Endodermal cell (in vitro differentiated cells): ENCODE data around the gene TRIM72. TPM values are rescaled to one million over a fixed set of nuclear protein-coding genes. Genes with fewer than 3 reads are reported as not detected.

Experiments used
- DNase-seq: peaks from one replicate; pipeline ENCODE4 v3.0.0-alpha.2; 2017
- H3K27ac ChIP-seq: 2 replicates; pipeline ENCODE4 v1.5.1; 2013; ENCODE audit warnings: mild to moderate bottlenecking, low read depth, low read length, moderate library complexity
- H3K27me3 ChIP-seq: 2 replicates; pipeline ENCODE4 v1.6.1; 2013; ENCODE audit warnings: mild to moderate bottlenecking, low read length, moderate library complexity; ENCODE audit not compliant: insufficient read depth, control insufficient read depth, poor library complexity, severe bottlenecking
- H3K36me3 ChIP-seq: 2 replicates; pipeline ENCODE4 v1.7.0; 2013; ENCODE audit warnings: mild to moderate bottlenecking, low read length, moderate library complexity; ENCODE audit not compliant: control insufficient read depth, insufficient read depth
- H3K4me1 ChIP-seq: one replicate; pipeline ENCODE4 v1.7.0; 2013; ENCODE audit warnings: low read length; ENCODE audit not compliant: control insufficient read depth, insufficient read depth
- H3K4me3 ChIP-seq: 2 replicates; pipeline ENCODE4 v1.5.1; 2013; ENCODE audit warnings: mild to moderate bottlenecking, low read length, moderate library complexity
- H3K9ac ChIP-seq: 2 replicates; pipeline ENCODE4 v1.6.1; 2013; ENCODE audit warnings: mild to moderate bottlenecking, low read length, moderate library complexity; ENCODE audit not compliant: poor library complexity, severe bottlenecking; ENCODE audit errors: extremely low read depth
- H3K9me3 ChIP-seq: 2 replicates; pipeline ENCODE4 v1.6.1; 2013; ENCODE audit warnings: mild to moderate bottlenecking, low read length, moderate library complexity; ENCODE audit not compliant: control insufficient read depth
- H3K27ac Mint-ChIP-seq: 2 replicates; pipeline ENCODE4 v1.8.0; 2020; ENCODE audit warnings: mixed read lengths
- H3K27me3 Mint-ChIP-seq: 2 replicates; pipeline ENCODE4 v1.8.0; 2021; ENCODE audit warnings: mild to moderate bottlenecking, mixed read lengths; ENCODE audit not compliant: insufficient read depth
- H3K36me3 Mint-ChIP-seq: 2 replicates; pipeline ENCODE4 v1.8.0; 2020; ENCODE audit warnings: low read depth, mixed read lengths
- H3K4me1 Mint-ChIP-seq: 2 replicates; pipeline ENCODE4 v1.8.0; 2020; ENCODE audit warnings: mixed read lengths
- H3K4me3 Mint-ChIP-seq: 2 replicates; pipeline ENCODE4 v1.8.0; 2020; ENCODE audit warnings: mild to moderate bottlenecking, moderate library complexity, mixed read lengths
- H3K9me3 Mint-ChIP-seq: 2 replicates; pipeline ENCODE4 v1.8.0; 2020; ENCODE audit warnings: mild to moderate bottlenecking, mixed read lengths
- WGBS, 2 experiments: methylation state at CpG; one replicate each; pipeline versions ENCODE4 v1.1.5 to v1.1.7; 2013; ENCODE audit warnings: missing lambda C conversion rate in 2 of 2, mixed read lengths in 1 of 2; ENCODE audit not compliant: insufficient coverage in 1 of 2, insufficient read length in 1 of 2; 5-methylcytosine and 5-hydroxymethylcytosine counted together
- total RNA-seq, 2 donors: library from RNA; stranded (reverse); fragmentation: NEBNext Ultra II Directional in 1 of 2; extraction: Animal tissue kit (Norgen Biotek cat#: 25700) in 1 of 2; gene quantifications; 2 replicates in 1 of 2; 3 replicates in 1 of 2; pipeline ENCODE4 v1.2.1, GENCODE V29; 2021
- TF ChIP-seq, protein P1 (sequence below): fragments of 200-600 bp; sonication (generic); conservative IDR thresholded peaks from 2 replicates; pipeline ENCODE4 v1.5.0; 2021; ENCODE audit warnings: antibody characterized with exemption, mild to moderate bottlenecking

The TRIM72 gene
- total RNA-seq, 2 donors from 2014 or later: 0.15 to 0.20 TPM

DNA sequence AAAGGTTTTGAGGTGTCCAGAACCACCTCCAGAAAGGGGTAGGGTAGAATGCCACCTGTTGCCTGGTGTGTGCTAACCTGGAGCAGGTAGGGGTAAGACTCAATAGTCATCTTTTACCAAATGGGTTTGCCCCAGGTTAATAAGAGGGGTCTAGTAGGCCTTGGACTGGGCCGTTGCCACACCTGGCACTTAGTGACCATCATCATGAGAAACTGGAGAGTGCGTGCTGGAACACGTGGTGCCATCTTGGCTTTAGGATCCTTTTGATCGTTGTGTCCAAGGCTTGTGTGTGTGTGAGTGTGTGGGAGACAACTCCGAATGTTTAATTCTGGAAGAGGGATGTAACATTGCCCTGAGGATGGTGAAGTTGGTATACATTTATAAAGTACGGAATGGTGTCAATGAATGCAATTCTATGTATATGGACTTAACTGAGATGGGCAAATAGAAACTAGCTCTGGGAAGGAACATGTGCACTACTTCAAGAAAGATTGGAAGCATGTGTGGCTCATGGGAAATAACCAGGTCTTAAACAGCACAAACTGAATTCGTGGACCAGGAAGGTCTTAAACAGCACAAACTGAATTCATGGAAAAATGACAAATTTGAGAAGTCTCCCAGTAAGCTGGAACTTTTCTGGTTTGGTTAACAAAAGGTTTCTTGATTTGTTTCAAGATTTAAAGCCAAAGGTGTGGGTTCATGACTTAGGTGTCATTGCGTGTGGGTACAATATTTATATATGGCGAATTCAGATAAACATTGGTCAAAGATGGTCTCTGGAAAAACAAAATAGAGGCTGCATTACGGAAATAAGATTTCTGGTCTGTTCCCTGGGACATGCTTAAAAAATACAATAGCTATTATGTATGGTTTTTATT lies 26.8 kb upstream of the TRIM72 start:
- no peaks in the 10 kb centered on the region for H3K27me3 Mint-ChIP-seq
- H3K4me3 ChIP-seq: no peak overlapping the region
- 96 to 98% methylated on average over 10 of the region's 10 CpGs for WGBS, 2 experiments
- H3K27me3 ChIP-seq: no peaks in the 10 kb centered on the region
- H3K9me3 Mint-ChIP-seq: no peaks in the 10 kb centered on the region
- H3K4me1 ChIP-seq: no peaks in the 10 kb centered on the region
- peaks cover 19% of the 10 kb centered on the region for H3K4me1 Mint-ChIP-seq
- H3K36me3 Mint-ChIP-seq: peaks cover 99% of the 10 kb centered on the region
- peak overlapping the region; percentile 72 for H3K27ac Mint-ChIP-seq
- TF ChIP-seq, protein P1, sequence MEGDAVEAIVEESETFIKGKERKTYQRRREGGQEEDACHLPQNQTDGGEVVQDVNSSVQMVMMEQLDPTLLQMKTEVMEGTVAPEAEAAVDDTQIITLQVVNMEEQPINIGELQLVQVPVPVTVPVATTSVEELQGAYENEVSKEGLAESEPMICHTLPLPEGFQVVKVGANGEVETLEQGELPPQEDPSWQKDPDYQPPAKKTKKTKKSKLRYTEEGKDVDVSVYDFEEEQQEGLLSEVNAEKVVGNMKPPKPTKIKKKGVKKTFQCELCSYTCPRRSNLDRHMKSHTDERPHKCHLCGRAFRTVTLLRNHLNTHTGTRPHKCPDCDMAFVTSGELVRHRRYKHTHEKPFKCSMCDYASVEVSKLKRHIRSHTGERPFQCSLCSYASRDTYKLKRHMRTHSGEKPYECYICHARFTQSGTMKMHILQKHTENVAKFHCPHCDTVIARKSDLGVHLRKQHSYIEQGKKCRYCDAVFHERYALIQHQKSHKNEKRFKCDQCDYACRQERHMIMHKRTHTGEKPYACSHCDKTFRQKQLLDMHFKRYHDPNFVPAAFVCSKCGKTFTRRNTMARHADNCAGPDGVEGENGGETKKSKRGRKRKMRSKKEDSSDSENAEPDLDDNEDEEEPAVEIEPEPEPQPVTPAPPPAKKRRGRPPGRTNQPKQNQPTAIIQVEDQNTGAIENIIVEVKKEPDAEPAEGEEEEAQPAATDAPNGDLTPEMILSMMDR: no peak
- H3K27ac ChIP-seq: no peak overlapping the region
- no peak for DNase-seq
- H3K9ac ChIP-seq: no peak overlapping the region
- H3K4me3 Mint-ChIP-seq: no peak overlapping the region
- no peaks in the 10 kb centered on the region for H3K9me3 ChIP-seq
- peaks cover 99% of the 10 kb centered on the region for H3K36me3 ChIP-seq

DNA sequence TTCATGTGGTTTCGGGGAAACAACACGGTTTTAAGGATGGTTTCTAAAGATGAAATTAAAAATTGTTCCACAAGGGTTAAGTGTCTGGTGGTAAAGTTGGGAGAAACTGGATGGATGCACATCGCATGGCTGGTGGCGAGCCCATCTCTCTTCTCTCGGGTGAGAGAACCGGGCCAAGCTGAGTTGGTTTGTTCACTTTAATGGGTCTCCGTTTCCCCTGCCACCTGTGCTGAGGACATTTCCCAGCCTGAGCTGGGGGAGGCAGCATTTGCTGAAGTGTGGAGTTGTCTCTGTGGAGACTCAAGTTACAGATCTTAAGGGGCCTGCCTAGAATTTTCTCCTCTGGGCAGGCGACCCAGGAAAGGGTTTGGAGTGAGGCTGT lies 26.1 kb upstream of the TRIM72 start:
- peaks cover 99% of the 10 kb centered on the region for H3K36me3 ChIP-seq
- H3K4me3 Mint-ChIP-seq: no peak overlapping the region
- H3K36me3 Mint-ChIP-seq: peaks cover 98% of the 10 kb centered on the region
- 96 to 97% methylated on average over 5 to 8 of the region's 8 CpGs for WGBS, 2 experiments
- H3K27me3 Mint-ChIP-seq: no peaks in the 10 kb centered on the region
- H3K4me1 Mint-ChIP-seq: peaks cover 12% of the 10 kb centered on the region
- no peak overlapping the region for H3K4me3 ChIP-seq
- no peaks in the 10 kb centered on the region for H3K27me3 ChIP-seq
- H3K9me3 ChIP-seq: no peaks in the 10 kb centered on the region
- H3K9me3 Mint-ChIP-seq: no peaks in the 10 kb centered on the region
- H3K9ac ChIP-seq: no peak overlapping the region
- peak overlapping the region; percentile 69 for H3K27ac Mint-ChIP-seq
- no peak overlapping the region for H3K27ac ChIP-seq
- TF ChIP-seq, protein P1: peak; percentile 24
- no peak for DNase-seq
- no peaks in the 10 kb centered on the region for H3K4me1 ChIP-seq

DNA sequence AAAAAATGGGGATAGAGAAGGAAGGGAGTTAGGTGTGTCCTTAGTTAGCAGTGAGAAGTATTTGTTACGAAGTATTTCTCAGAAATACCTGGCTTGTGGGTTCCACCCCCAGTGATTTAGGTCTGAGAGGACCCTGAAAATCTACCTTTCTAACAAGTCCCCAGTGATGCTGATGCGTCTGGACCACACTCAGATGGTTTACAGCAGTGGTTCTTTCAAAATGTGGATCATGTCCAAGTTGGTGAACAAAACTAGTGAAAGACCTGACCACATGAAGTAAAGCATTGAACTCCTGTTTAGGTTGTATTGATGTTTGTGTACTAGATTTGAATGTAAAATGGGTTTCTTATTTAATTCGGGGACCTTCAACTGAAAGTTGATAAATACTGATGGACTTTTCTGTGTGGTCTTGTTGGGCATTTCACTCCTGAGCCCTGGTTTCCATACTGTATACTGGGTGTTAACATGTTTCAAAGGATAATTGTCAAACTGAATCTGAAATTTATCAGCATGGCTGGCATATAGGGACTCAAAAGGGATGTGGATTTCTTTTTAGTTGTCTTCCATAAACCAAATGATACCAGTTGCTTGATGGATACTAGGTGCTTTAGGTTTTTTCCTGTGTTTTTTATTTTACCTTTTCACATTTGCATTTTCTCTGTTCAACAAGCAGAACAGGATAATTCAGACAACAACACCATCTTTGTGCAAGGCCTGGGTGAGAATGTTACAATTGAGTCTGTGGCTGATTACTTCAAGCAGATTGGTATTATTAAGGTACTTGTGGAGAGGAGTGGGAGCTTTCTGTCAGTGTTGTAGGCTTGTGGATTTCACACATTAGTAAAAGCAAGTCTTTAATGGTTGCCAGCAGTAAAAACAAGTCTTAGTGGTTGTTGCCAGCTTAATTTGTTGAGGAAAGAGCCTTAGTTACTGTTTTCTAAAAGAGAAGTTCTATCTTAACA lies 25.2 kb upstream of the TRIM72 start:
- no peaks in the 10 kb centered on the region for H3K4me1 ChIP-seq
- no peaks in the 10 kb centered on the region for H3K9me3 ChIP-seq
- no peak overlapping the region for H3K9ac ChIP-seq
- TF ChIP-seq, protein P1: no peak
- Mint-ChIP-seq H3K9me3 (no peaks in the 10 kb centered on the region), H3K27me3 (no peaks in the 10 kb centered on the region), H3K4me3 (no peak overlapping the region), H3K36me3 (peaks cover 97% of the 10 kb centered on the region), H3K4me1 (peaks cover 7% of the 10 kb centered on the region), H3K27ac (peak overlapping the region; percentile 2)
- no peaks in the 10 kb centered on the region for H3K27me3 ChIP-seq
- DNase-seq: no peak
- WGBS, 2 experiments: 96 to 100% methylated on average over 2 to 3 of the region's 3 CpGs
- H3K4me3 ChIP-seq: no peak overlapping the region
- no peak overlapping the region for H3K27ac ChIP-seq
- peaks cover 99% of the 10 kb centered on the region for H3K36me3 ChIP-seq
